Heart right ventricle (tissue), 16 donors: Measurements from ENCODE around the gene MBTPS1. TPM values are rescaled to one million over a fixed set of nuclear protein-coding genes. Genes with fewer than 3 reads are reported as not detected.

Experiments
- ATAC-seq, 8 donors: fragments of 200-7000 bp; cut with Tn5 transposase; one replicate each; pipeline ENCODE4 v1.9.1; 2020; ENCODE audit warnings: mild to moderate bottlenecking in 8 of 8, moderate library complexity in 8 of 8, moderate number of reproducible peaks in 1 of 8
- DNase-seq, 2 donors: peaks; one replicate each; pipeline ENCODE4 v3.0.0-alpha.2; 2020
- H3K27ac ChIP-seq, 10 donors: fragments of 200-600 bp; sonication (generic) in 2 of 10; one replicate each; pipeline versions ENCODE4 v1.5.0 to v1.8.0; 2020 to 2022; ENCODE audit warnings: mild to moderate bottlenecking in 3 of 10
- H3K27me3 ChIP-seq, 7 donors: fragments of 200-600 bp; one replicate each; pipeline ENCODE4 v1.8.0; 2021 to 2022; ENCODE audit warnings: mild to moderate bottlenecking in 2 of 7
- H3K36me3 ChIP-seq, 9 donors: fragments of 200-600 bp; sonication (generic) in 1 of 9; one replicate each; pipeline versions ENCODE4 v1.5.0 to v1.8.0; 2020 to 2022; ENCODE audit warnings: mild to moderate bottlenecking in 2 of 9
- H3K4me1 ChIP-seq, 9 donors: fragments of 200-600 bp; sonication (generic) in 1 of 9; one replicate each; pipeline versions ENCODE4 v1.5.0 to v1.8.0; 2020 to 2022; ENCODE audit warnings: mild to moderate bottlenecking in 4 of 9
- H3K4me3 ChIP-seq, 10 donors: fragments of 200-600 bp; sonication (generic) in 2 of 10; one replicate each; pipeline versions ENCODE4 v1.5.0 to v1.8.0; 2020 to 2022; ENCODE audit warnings: mild to moderate bottlenecking in 7 of 10, moderate library complexity in 2 of 10
- H3K9me3 ChIP-seq, 11 donors: fragments of 200-600 bp in 10 of 11; sonication (generic) in 2 of 11; one replicate each; pipeline versions ENCODE4 v1.5.0 to v1.8.0; 2013 to 2022; ENCODE audit warnings: mild to moderate bottlenecking in 2 of 11, control low read depth in 1 of 11, moderate library complexity in 1 of 11
- WGBS, 2 donors: extraction: QIAGEN DNeasy Blood & Tissue Kit; methylation state at CpG; one replicate each; pipeline ENCODE4 v1.1.7; 2013; ENCODE audit warnings: inconsistent platforms in 1 of 2; 5-methylcytosine and 5-hydroxymethylcytosine counted together
- intact Hi-C, 10 donors: fragments of 100-400 bp; cut with DNase I; formaldehyde crosslinking; loops; one replicate each; pipeline versions ENCODE4 v1.11.1 to v1.14.2; 2022
- polyA plus RNA-seq, 2 donors: library from polyadenylated mRNA; stranded (reverse); fragments of 200-250 nt; gene quantifications; one replicate each; pipeline ENCODE4 v1.2.3, GENCODE V29; 2013
- total RNA-seq, 10 donors: library from RNA; stranded (reverse); fragmentation: NEBNext Ultra II Directional in 3 of 10; extraction: Animal tissue kit (Norgen Biotek cat#: 25700) in 3 of 10; gene quantifications; one replicate each; pipeline versions ENCODE4 v1.2.1 to v1.2.4, GENCODE V29; 2021 to 2023
- TF ChIP-seq, protein P1 (sequence below), 9 donors: fragments of 200-600 bp; sonication (generic) in 2 of 9; IDR thresholded peaks; one replicate each; pipeline versions ENCODE4 v1.5.0 to v1.8.0; 2021 to 2022; ENCODE audit warnings: antibody characterized with exemption in 9 of 9, mild to moderate bottlenecking in 5 of 9, moderate library complexity in 1 of 9
- donor health status: Arrhythmogenic right ventricular cardiomyopathy.
- donor health status: ischemic (EF 13 %, LVEDD 7.1; RV severe dilation, severe dysfunction).
- donor health status: healthy with polysubstance abuse.
- donor health status: DM: no; HTN: yes; CAD: no.
- donor health status: DM: no; HTN: no; CAD: no.
- donor health status: ischemic (EF 25% LVEDD 6.9; RV normal size, moderate dysfunction).
- donor health status: ischemic (EF 25% LVEDD 5.7; RV mildly dilated, moderate dysfunction).
- donor health status: healthy.
- donor health status: DM: yes; HTN: yes; CAD: no.
- donor health status: Ischemic cardiomyopathy.
- donor health status: ischemic (EF 35%, LVEDD 5.7; RV mildly dilated, moderate dysfunction).
- donor health status: nonischemic (EF 11% LVEDD 7.7; RV severe dilation, severe dysfunction).
- donor health status: DM: yes; HTN: yes; CAD: no.
- donor health status: PGD.
- donor health status: ischemic (EF 29% LVEDD 5.4; RV normal size, mild dysfunction).
- donor health status: nonischemic (EF 23%, LVEDD 6.1; RV moderate dilation, normal function).

MBTPS1 gene
- total and polyA plus RNA-seq, 12 donors, result 41.4 to 122 (median 66.0) TPM

- no peak overlapping the region for H3K4me3 ChIP-seq
- WGBS, 2 donors, result 71 to 74% methylated on average over 14 of the region's 14 CpGs
- peaks cover 0 to 5% (median 0%) of the 10 kb centered on the region in 9 donors for H3K4me1 ChIP-seq
- H3K27me3 ChIP-seq, result peaks cover 0 to 8% (median 0%) of the 10 kb centered on the region in 7 donors
- TF ChIP-seq, protein P1, sequence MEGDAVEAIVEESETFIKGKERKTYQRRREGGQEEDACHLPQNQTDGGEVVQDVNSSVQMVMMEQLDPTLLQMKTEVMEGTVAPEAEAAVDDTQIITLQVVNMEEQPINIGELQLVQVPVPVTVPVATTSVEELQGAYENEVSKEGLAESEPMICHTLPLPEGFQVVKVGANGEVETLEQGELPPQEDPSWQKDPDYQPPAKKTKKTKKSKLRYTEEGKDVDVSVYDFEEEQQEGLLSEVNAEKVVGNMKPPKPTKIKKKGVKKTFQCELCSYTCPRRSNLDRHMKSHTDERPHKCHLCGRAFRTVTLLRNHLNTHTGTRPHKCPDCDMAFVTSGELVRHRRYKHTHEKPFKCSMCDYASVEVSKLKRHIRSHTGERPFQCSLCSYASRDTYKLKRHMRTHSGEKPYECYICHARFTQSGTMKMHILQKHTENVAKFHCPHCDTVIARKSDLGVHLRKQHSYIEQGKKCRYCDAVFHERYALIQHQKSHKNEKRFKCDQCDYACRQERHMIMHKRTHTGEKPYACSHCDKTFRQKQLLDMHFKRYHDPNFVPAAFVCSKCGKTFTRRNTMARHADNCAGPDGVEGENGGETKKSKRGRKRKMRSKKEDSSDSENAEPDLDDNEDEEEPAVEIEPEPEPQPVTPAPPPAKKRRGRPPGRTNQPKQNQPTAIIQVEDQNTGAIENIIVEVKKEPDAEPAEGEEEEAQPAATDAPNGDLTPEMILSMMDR (IDR thresholded peaks at IDR 0.05), result no peak
- no peak overlapping the region for H3K27ac ChIP-seq
- no peaks in the 10 kb centered on the region for H3K36me3 ChIP-seq
- intact Hi-C loops, result no loop called here
- ATAC-seq (no peak), DNase-seq (no peak)
- peaks cover 0 to 8% (median 0%) of the 10 kb centered on the region in 11 donors for H3K9me3 ChIP-seq
Measured at GRCh38 chr16:84014570-84015327, 102.0 kb downstream of the MBTPS1 start.

DNA sequence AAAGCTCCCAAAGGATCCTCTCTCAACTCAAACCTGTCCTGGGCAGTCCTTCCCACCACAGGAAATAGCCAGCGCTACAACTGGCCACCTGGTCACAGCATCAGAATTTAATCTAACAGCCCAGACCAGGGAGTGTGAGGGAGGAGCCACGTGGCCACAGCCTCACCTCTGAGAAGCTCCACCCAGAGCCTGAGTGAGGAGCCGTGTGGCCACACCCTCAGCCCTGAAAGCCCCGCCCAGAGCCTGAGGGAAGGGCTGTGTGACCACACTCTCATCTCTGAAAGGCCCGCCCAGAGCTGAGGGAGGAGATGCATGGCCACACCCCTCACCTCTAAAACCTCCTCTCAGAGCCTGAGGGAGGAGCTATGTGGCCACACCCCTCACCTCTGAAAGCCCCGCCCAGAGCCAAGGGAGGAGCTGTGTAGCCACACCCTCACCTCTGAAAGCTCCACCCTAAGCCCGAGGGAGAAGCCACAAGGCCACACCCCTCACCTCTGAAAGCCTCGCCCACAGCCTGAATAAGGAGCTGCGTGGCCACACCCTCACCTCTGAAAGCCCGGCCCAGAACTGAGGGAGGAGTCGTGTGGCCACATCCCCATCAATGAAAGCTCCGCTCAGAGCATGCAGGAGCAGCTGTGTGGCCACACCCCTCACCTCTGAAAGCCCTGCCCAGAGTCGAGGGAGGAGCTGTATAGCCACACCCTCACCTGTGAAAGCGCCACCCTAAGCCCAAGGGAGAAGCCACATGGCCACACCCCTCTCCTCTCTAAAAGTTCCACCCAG, 102.8 kb downstream of the MBTPS1 start:
- Histone ChIP-seq H3K4me3 (no peak overlapping the region), H3K27me3 (peaks cover 0 to 8% (median 0%) of the 10 kb centered on the region in 7 donors), H3K36me3 (no peaks in the 10 kb centered on the region), H3K4me1 (peaks cover 0 to 5% (median 0%) of the 10 kb centered on the region in 9 donors), H3K9me3 (peaks cover 0 to 7% (median 0%) of the 10 kb centered on the region in 11 donors), H3K27ac (no peak overlapping the region)
- 15 to 22% methylated on average over 14 of the region's 14 CpGs for WGBS, 2 donors
- ATAC-seq (peak in 7 of 8 donors; percentile 7 to 72 (median 62)), DNase-seq (no peak)
- TF ChIP-seq, protein P1 (IDR thresholded peaks at IDR 0.05), result no peak
- intact Hi-C loops, result no loop called here

DNA sequence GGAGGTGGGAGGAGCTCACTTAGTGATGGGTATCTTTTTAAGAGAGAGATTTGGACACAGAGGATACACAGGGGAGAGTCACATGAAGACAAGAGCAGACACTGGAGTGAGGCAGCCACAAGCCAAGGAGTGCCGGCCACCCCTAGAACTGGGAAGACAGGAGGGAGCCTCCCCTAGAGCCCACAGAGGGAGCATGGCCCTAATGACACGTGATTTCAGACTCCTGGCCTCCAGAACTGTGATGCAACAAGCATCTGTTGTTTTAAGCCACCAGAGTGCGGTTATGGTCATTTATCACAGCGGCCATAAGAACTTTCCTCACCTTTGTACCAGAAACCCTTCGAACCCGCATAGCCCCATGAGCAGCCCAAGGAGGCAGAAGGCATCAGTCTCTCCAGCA, 107.5 kb downstream of the MBTPS1 start:
- TF ChIP-seq, protein P1 (IDR thresholded peaks at IDR 0.05), result no peak
- Histone ChIP-seq H3K27ac (no peak overlapping the region), H3K27me3 (peaks cover 0 to 4% (median 0%) of the 10 kb centered on the region in 7 donors), H3K4me3 (no peak overlapping the region), H3K36me3 (no peaks in the 10 kb centered on the region), H3K4me1 (peaks cover 0 to 5% (median 0%) of the 10 kb centered on the region in 9 donors), H3K9me3 (no peaks in the 10 kb centered on the region)
- no peak for DNase-seq
- ATAC-seq, result no peak
- WGBS, 2 donors, result 89 to 92% methylated on average over 6 of the region's 6 CpGs
- intact Hi-C loops, result no loop called here

- Histone ChIP-seq H3K36me3 (no peaks in the 10 kb centered on the region), H3K27ac (no peak overlapping the region), H3K4me1 (no peaks in the 10 kb centered on the region), H3K9me3 (no peaks in the 10 kb centered on the region), H3K4me3 (no peak overlapping the region), H3K27me3 (peaks cover 0 to 5% (median 0%) of the 10 kb centered on the region in 7 donors)
- 40 to 51% methylated on average over 8 of the region's 8 CpGs for WGBS, 2 donors
- intact Hi-C loops, result no loop called here
- no peak for DNase-seq
- TF ChIP-seq, protein P1 (IDR thresholded peaks at IDR 0.05), result no peak
- peak in 7 of 8 donors; percentile 16 to 70 (median 61) for ATAC-seq
Measured at GRCh38 chr16:84007965-84008364, 108.8 kb downstream of the MBTPS1 start.
